ENCODE measurements around the gene FOSL2. TPM values are rescaled to one million over a fixed set of nuclear protein-coding genes. Genes with fewer than 3 reads are reported as not detected.

Gene FOSL2
- total and polyA plus RNA-seq, 10 of the 15 experiments (the other 5 are each of a cell fraction or from before 2014, with no cell fraction given) = 0.05 to 1.3 (median 0.34) TPM

- TF ChIP-seq ZBTB40 (IDR thresholded peaks at IDR 0.05; ENCODE audit: borderline replicate concordance) = no peak
- TF ChIP-seq, protein P1, sequence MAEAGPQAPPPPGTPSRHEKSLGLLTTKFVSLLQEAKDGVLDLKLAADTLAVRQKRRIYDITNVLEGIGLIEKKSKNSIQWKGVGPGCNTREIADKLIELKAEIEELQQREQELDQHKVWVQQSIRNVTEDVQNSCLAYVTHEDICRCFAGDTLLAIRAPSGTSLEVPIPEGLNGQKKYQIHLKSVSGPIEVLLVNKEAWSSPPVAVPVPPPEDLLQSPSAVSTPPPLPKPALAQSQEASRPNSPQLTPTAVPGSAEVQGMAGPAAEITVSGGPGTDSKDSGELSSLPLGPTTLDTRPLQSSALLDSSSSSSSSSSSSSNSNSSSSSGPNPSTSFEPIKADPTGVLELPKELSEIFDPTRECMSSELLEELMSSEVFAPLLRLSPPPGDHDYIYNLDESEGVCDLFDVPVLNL (IDR thresholded peaks at IDR 0.05; ENCODE audit: low read depth, low read length) = no peak
- TF ChIP-seq, protein P2, sequence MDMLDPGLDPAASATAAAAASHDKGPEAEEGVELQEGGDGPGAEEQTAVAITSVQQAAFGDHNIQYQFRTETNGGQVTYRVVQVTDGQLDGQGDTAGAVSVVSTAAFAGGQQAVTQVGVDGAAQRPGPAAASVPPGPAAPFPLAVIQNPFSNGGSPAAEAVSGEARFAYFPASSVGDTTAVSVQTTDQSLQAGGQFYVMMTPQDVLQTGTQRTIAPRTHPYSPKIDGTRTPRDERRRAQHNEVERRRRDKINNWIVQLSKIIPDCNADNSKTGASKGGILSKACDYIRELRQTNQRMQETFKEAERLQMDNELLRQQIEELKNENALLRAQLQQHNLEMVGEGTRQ (IDR thresholded peaks at IDR 0.05; ENCODE audit: borderline replicate concordance, low read depth, low read length) = no peak
- TF ChIP-seq RELA (IDR thresholded peaks at IDR 0.05; ENCODE audit: borderline replicate concordance, partially characterized antibody) = no peak
- TF ChIP-seq DPF2 (IDR thresholded peaks at IDR 0.05) = no peak
Observed at GRCh38 chr2:28430377-28430765, 37.7 kb downstream of the FOSL2 start (continued).

All from GM12878 (cell line).